Measurements from ENCODE around the gene ADGRB2.

The ADGRB2 gene

DNA sequence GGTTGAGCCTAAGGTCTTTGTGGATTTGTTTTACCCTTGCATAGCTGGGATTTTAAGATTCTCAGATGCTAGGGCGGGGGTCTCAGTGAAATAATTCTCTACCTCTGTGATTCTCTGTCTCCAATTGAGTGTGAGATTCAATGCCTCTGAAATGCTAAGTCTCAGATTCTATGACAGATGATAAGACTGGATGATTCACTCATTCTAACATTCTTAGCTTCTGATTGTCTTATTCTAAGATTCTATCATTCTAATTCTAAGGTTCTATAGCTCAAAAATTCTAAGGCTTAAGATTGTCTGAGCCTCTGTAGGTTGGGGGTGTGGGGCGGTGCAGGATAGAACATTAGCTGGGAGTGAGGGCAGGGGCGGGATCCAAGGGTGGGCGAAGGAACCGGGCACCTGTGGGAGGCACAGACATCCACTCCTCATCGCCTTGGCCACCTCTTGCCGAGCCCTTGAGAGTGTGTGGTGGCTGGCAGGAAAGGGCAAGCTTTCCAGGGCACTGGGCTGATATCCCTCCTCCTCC is 29.5 kb downstream of the ADGRB2 start:
- TF ChIP-seq, protein P1, sequence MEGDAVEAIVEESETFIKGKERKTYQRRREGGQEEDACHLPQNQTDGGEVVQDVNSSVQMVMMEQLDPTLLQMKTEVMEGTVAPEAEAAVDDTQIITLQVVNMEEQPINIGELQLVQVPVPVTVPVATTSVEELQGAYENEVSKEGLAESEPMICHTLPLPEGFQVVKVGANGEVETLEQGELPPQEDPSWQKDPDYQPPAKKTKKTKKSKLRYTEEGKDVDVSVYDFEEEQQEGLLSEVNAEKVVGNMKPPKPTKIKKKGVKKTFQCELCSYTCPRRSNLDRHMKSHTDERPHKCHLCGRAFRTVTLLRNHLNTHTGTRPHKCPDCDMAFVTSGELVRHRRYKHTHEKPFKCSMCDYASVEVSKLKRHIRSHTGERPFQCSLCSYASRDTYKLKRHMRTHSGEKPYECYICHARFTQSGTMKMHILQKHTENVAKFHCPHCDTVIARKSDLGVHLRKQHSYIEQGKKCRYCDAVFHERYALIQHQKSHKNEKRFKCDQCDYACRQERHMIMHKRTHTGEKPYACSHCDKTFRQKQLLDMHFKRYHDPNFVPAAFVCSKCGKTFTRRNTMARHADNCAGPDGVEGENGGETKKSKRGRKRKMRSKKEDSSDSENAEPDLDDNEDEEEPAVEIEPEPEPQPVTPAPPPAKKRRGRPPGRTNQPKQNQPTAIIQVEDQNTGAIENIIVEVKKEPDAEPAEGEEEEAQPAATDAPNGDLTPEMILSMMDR (IDR thresholded peaks at IDR 0.05; ENCODE audit: low read depth, low read length) = no peak
- DNase-seq = no peak

DNA sequence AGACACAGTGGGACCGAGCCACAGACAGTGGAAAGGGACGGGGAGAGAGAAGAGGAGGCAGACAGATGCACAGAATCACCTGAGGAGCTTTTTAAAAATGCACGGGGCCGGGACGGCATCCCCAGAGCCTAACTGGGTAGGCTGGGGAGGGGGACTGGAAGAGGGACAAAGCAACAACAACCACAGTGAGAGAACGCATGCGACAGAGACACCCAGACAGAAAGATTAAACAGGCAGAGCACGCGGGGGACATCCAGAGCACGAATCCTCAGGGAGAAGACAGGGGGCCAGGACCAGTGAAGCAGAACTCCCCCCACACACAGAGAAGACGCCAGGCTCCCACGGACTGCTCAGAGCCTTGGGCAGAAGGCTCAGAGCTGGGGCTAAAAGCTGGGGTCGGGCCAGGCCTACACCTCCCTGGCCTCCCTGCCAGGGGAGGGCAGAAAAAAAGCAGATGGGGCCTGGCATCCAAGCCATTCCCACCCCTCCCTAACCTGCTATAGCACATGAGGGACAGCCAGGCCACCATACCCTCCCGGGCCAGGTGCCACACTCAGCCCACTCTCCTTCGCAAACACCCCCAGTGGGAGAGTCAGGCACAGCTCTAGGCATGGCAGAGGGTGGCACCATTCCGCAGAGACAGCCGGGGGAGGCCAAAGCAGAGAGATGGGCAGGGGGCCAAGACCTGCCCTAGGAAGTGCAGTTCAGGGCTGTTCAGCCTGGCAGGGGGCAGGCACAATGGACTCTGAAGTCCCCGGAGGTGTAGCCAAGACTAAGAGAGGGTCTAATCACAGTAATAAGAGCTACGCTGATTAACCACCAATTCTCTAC is 30.5 kb downstream of the ADGRB2 start:
- no peaks in the 10 kb centered on the region for H3K27me3 ChIP-seq (ENCODE audit: insufficient read depth, low read depth, severe bottlenecking)
- peaks cover 14% of the 10 kb centered on the region for H3K36me3 ChIP-seq
- TF ChIP-seq, protein P1 (IDR thresholded peaks at IDR 0.05; ENCODE audit: low read depth, low read length) = no peak
- no peaks in the 10 kb centered on the region for H3K9me3 ChIP-seq (ENCODE audit: severe bottlenecking)
- DNase-seq = no peak
- H3K27ac ChIP-seq = no peak overlapping the region
- H3K4me3 ChIP-seq (ENCODE audit: low read depth, low read length) = no peak overlapping the region

More for the DNA sequence above, 29.5 kb downstream of the ADGRB2 start:
- Histone ChIP-seq H3K4me3 (ENCODE audit: low read depth, low read length) (no peak overlapping the region), H3K27ac (no peak overlapping the region), H3K36me3 (peaks cover 22% of the 10 kb centered on the region), H3K27me3 (ENCODE audit: insufficient read depth, low read depth, severe bottlenecking) (no peaks in the 10 kb centered on the region), H3K9me3 (ENCODE audit: severe bottlenecking) (no peaks in the 10 kb centered on the region)

DNA sequence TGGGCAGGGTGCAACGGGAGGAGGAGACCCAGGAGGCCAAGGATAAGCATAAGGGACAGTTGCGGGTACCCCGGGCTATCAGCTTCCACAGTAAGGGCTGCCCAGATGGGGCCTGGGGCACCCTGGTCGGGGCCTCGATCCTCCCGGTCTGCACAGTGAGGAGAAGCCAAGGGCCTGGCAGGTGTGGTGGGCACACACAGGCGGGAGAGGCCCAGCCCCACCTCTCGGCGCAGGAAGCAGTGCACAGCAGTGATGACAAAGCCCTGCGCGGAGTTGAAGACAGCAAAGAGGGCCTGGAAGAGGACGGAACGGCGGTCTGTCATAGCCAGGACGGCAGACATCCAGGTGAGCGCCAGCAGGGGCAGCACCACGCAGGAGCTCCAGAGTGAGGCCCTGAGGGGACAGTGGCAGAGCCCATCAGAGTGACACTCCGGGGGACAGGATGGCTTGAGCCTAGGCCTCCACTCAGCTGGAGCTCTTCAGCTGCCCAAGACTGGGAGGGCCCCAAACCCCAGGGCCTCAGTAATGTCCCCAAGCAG is 31.3 kb downstream of the ADGRB2 start:
- no peak for DNase-seq
- TF ChIP-seq, protein P1 (IDR thresholded peaks at IDR 0.05; ENCODE audit: low read depth, low read length) = 0 out of 2 replicates have a peak, but pooled peaks have one; percentile 11
- Histone ChIP-seq H3K36me3 (peaks cover 13% of the 10 kb centered on the region), H3K9me3 (ENCODE audit: severe bottlenecking) (no peaks in the 10 kb centered on the region), H3K27me3 (ENCODE audit: insufficient read depth, low read depth, severe bottlenecking) (no peaks in the 10 kb centered on the region), H3K4me3 (ENCODE audit: low read depth, low read length) (no peak overlapping the region), H3K27ac (no peak overlapping the region)

DNA sequence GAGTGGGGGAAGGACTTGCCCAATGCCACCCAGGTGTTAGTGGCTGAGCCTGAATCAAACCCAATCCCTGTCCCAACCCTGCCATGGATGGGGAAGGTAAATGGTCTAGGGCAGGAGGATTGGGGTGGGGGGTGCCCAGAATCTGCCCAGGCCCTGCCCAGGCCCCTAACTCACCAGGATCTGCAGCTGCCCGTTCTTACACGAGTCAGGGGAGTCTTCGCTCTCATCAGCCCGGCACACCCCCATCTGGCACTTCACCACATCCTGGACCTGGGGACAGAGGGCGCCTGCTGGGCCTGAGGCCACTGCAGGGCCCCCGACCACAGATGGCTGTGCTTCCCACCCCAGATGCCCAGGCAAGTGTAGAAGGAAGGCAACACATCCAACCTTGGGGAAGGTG is 31.8 kb downstream of the ADGRB2 start:
- H3K27ac ChIP-seq = no peak overlapping the region
- no peak overlapping the region for H3K4me3 ChIP-seq (ENCODE audit: low read depth, low read length)
- H3K9me3 ChIP-seq (ENCODE audit: severe bottlenecking) = no peaks in the 10 kb centered on the region
- TF ChIP-seq, protein P1 (IDR thresholded peaks at IDR 0.05; ENCODE audit: low read depth, low read length) = no peak
- H3K27me3 ChIP-seq (ENCODE audit: insufficient read depth, low read depth, severe bottlenecking) = no peaks in the 10 kb centered on the region
- peaks cover 16% of the 10 kb centered on the region for H3K36me3 ChIP-seq
- no peak for DNase-seq

DNA sequence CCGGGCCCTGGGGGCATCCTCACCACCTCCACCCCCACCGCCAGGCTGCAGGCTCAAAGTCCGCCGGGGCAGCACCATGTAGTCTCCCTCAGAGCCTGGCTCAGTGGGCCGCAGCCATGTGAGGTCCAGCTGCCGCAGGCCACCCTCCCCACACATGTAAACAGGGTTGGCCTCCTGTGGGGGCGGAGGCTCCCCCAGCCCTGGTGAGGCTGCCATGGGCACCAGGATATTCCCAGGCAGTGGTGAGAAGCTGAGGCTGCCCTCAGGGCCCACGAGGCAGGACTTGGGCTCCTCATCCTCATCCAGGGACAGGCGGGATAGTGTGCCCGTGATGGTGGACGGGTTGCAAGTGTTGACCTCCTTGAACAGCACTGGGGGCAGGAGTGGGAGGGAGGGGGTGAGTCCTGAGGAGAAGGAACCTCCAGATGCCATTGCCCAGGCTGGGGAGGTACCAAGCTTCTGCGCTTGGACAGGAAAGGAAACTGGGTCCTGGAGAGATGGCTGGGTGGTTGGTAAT is 33.0 kb downstream of the ADGRB2 start:
- Histone ChIP-seq H3K27ac (no peak overlapping the region), H3K27me3 (ENCODE audit: insufficient read depth, low read depth, severe bottlenecking) (no peaks in the 10 kb centered on the region), H3K36me3 (peaks cover 27% of the 10 kb centered on the region), H3K4me3 (ENCODE audit: low read depth, low read length) (no peak overlapping the region), H3K9me3 (ENCODE audit: severe bottlenecking) (no peaks in the 10 kb centered on the region)
- TF ChIP-seq, protein P1 (IDR thresholded peaks at IDR 0.05; ENCODE audit: low read depth, low read length) = no peak
- no peak for DNase-seq
